Calu3 (cell line): ENCODE results near the gene MIEN1. TPM values are rescaled to one million over a fixed set of nuclear protein-coding genes. Genes with fewer than 3 reads are reported as not detected.

Experiments used
- BruUV-seq: library from RNA; stranded (reverse); fragments of 400-500 nt; replicated peaks from 2 replicates; lab custom pipeline; 2021; lab: Mats Ljungman, UMichigan
- CTCF ChIA-PET: fragments of 300-600 bp; sonication (Branson Sonifier 250); formaldehyde crosslinking; loops from one replicate; lab custom pipeline; 2022; ENCODE audit warnings: antibody characterized with exemption; lab: Charles Lee
- DNase-seq: peaks from one replicate; pipeline ENCODE4 v3.0.0; 2022
- H3K27ac Mint-ChIP-seq: one replicate; pipeline ENCODE4 v1.8.0; 2022; ENCODE audit warnings: mixed read lengths; ENCODE audit not compliant: unreplicated experiment
- H3K27me3 Mint-ChIP-seq: one replicate; pipeline ENCODE4 v1.8.0; 2022; ENCODE audit warnings: mixed read lengths; ENCODE audit not compliant: unreplicated experiment
- H3K36me3 Mint-ChIP-seq: one replicate; pipeline ENCODE4 v1.8.0; 2022; ENCODE audit warnings: mild to moderate bottlenecking, moderate library complexity, mixed read lengths; ENCODE audit not compliant: insufficient read depth, unreplicated experiment
- H3K4me1 Mint-ChIP-seq: one replicate; pipeline ENCODE4 v1.8.0; 2022; ENCODE audit warnings: mild to moderate bottlenecking, low read depth, mixed read lengths; ENCODE audit not compliant: unreplicated experiment
- H3K4me3 Mint-ChIP-seq: one replicate; pipeline ENCODE4 v1.8.0; 2022; ENCODE audit warnings: mild to moderate bottlenecking, low read depth, moderate library complexity, mixed read lengths; ENCODE audit not compliant: unreplicated experiment
- H3K9me3 Mint-ChIP-seq: one replicate; pipeline ENCODE4 v1.8.0; 2022; ENCODE audit warnings: low read depth, mixed read lengths; ENCODE audit not compliant: unreplicated experiment
- CTCF ChIP-seq: fragments of 200-600 bp; IDR thresholded peaks from one replicate; pipeline ENCODE4 v1.8.0; 2022; ENCODE audit warnings: antibody characterized with exemption; ENCODE audit not compliant: unreplicated experiment
- intact Hi-C: fragments of 100-400 bp; cut with micrococcal nuclease; formaldehyde crosslinking; loops from one replicate; pipeline ENCODE4 v1.10.0; 2022; ENCODE audit not compliant: unreplicated experiment
- total RNA-seq: library from RNA; stranded (reverse); gene quantifications from 2 replicates; pipeline ENCODE4 v1.2.3, GENCODE V29; 2022

Gene MIEN1
- total RNA-seq, 1 experiment from 2014 or later: 2,121 TPM

- H3K4me3 Mint-ChIP-seq: no peak overlapping the region
- peaks cover 35% of the 10 kb centered on the region for H3K4me1 Mint-ChIP-seq
- H3K27ac Mint-ChIP-seq: no peak overlapping the region
- no peak for TF ChIP-seq CTCF
- DNase-seq: peak; percentile 85
- H3K36me3 Mint-ChIP-seq: peaks cover 15% of the 10 kb centered on the region
- no peaks in the 10 kb centered on the region for H3K27me3 Mint-ChIP-seq
- no TSS peak for BruUV-seq
- CTCF ChIA-PET: interaction anchor here (0.6 to 161.2 kb wide), 28 partner anchors 20 to 520 kb away, joined by 3 to 42089 read pairs (median 6); partner anchors contain the start of genes ERBB2, GRB7, GSDMA and GSDMB
- intact Hi-C loops: no loop called here
- H3K9me3 Mint-ChIP-seq: no peaks in the 10 kb centered on the region
These were observed 35.2 kb downstream of the MIEN1 start for GRCh38 chr17:39695089-39695474.

- BruUV-seq: no TSS peak
- DNase-seq: peak; percentile 71
These were observed 35.7 kb downstream of the MIEN1 start for GRCh38 chr17:39694593-39694992.

GRCh38 chr17:39688945-39689344, 41.4 kb downstream of the MIEN1 start:
- Mint-ChIP-seq H3K36me3 (peaks cover 38% of the 10 kb centered on the region), H3K4me3 (peak overlapping the region; percentile 64), H3K4me1 (peaks cover 27% of the 10 kb centered on the region), H3K9me3 (no peaks in the 10 kb centered on the region), H3K27me3 (no peaks in the 10 kb centered on the region), H3K27ac (peak overlapping the region; percentile 63)
- CTCF ChIA-PET: interaction anchor here (0.5 to 161.2 kb wide), 28 partner anchors 26 to 798 kb away, joined by 3 to 42089 read pairs (median 12); partner anchors contain the start of genes ERBB2, GRB7, GSDMA and GSDMB
- no peak for TF ChIP-seq CTCF
- intact Hi-C loops: loop anchor here (1.0 to 10.0 kb wide), 10 partner anchors 18 to 593 kb away; partner anchors contain the start of genes CDK12, LRRC3C, MIEN1 and ORMDL3
- BruUV-seq: no TSS peak
- peak; percentile 88 for DNase-seq

More at GRCh38 chr17:39694593-39694992, 35.7 kb downstream of the MIEN1 start:
- no peaks in the 10 kb centered on the region for H3K27me3 Mint-ChIP-seq
- no peaks in the 10 kb centered on the region for H3K9me3 Mint-ChIP-seq
- H3K27ac Mint-ChIP-seq: no peak overlapping the region
- peaks cover 10% of the 10 kb centered on the region for H3K36me3 Mint-ChIP-seq
- no peak for TF ChIP-seq CTCF
- CTCF ChIA-PET: interaction anchor here (0.7 to 161.2 kb wide), 23 partner anchors 20 to 520 kb away, joined by 3 to 42089 read pairs (median 7); partner anchors contain the start of genes ERBB2, GRB7, GSDMA and GSDMB
- no peak overlapping the region for H3K4me3 Mint-ChIP-seq
- H3K4me1 Mint-ChIP-seq: peaks cover 33% of the 10 kb centered on the region
- intact Hi-C loops: no loop called here

GRCh38 chr17:39688475-39688835, 41.9 kb downstream of the MIEN1 start:
- peak overlapping the region; percentile 64 for H3K4me3 Mint-ChIP-seq
- H3K4me1 Mint-ChIP-seq: peaks cover 27% of the 10 kb centered on the region
- no peaks in the 10 kb centered on the region for H3K9me3 Mint-ChIP-seq
- H3K27me3 Mint-ChIP-seq: no peaks in the 10 kb centered on the region
- H3K36me3 Mint-ChIP-seq: peaks cover 38% of the 10 kb centered on the region
- TF ChIP-seq CTCF: no peak
- intact Hi-C loops: loop anchor here (1.0 to 10.0 kb wide), 10 partner anchors 18 to 594 kb away; partner anchors contain the start of genes CDK12, LRRC3C, MIEN1 and ORMDL3
- DNase-seq: peak; percentile 97
- H3K27ac Mint-ChIP-seq: peak overlapping the region; percentile 63
- CTCF ChIA-PET: interaction anchor here (0.5 to 161.2 kb wide), 52 partner anchors 26 to 959 kb away, joined by 3 to 42089 read pairs (median 6); partner anchors contain the start of genes ERBB2, GRB7, GSDMA and GSDMB
- no TSS peak for BruUV-seq
